Esophagus mucosa (tissue), 1 donor: Measurements from ENCODE around the gene FGL2. TPM values are rescaled to one million over a fixed set of nuclear protein-coding genes. Genes with fewer than 3 reads are reported as not detected.
A peak's percentile ranks its signal among the peaks of the same experiment; 100 is the strongest.
"Not testable (repeated sequence)": the region's sequence is repeated elsewhere in the genome, so short reads cannot be mapped to it uniquely, and the experiment has no call there.

ENCODE experiments used
- ATAC-seq: fragments of 200-7000 bp; cut with Tn5 transposase; one replicate; pipeline ENCODE4 v1.9.1; 2020
- total RNA-seq: library from RNA; stranded (reverse); gene quantifications from one replicate; pipeline ENCODE4 v1.2.4, GENCODE V29; 2023
- donor health status: DM: yes; HTN: yes; CAD: no.

FGL2 gene
- total RNA-seq, 1 donor from 2014 or later: 1.6 TPM

DNA sequence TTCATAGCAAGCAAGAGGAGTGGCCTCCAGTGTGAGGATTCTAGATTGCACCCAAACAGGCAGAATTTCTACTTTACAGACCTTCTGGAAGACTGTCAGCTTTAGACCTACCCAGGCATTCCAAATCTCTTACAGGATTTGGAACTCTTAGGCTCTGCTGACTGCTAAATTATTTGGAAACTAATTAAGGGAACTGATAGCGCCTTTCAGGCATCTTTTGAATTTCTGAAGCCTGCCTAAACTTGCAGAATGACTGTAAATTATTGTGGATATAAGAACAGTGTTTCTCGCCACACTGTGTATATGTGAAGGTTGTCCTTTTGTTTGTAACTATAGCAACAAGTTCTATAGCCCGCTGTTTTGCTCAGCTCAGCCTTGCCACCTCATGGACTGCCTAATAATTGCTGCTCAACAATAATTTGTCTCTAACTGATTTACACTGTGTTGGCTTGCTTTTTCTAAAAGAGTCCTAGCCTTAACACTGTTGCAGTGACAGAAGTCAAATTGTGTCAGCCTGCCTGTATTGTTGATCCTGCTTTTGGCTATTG is 44.6 kb downstream of the FGL2 start:
- peak; percentile 93 for ATAC-seq

DNA sequence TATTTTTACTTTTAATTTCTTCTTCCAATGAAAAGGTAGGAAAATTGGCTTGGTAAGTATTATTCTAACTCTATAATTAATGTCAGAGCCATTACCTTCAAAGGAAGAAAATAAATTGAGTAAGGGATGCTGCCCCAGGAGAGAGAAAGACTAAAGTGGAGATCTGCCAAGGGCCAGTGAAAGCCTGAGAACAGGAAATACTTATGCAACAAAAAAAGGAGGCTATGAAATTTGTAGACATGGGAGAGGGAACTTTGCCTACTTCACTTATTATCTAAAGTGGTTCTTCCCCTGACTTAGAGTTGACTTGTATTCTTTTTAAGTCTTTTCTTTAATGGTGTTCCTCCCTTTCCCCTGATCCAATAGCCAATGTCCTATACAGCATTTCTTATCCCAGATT is 47.4 kb downstream of the FGL2 start:
- ATAC-seq: not testable (repeated sequence)

Other genes starting within 250 kb of the FGL2 start
- gene SPDYE17, start 167.5 kb downstream of the FGL2 start, total RNA-seq: not detected
- gene SPDYE18, start 137.3 kb downstream of the FGL2 start, total RNA-seq: not detected
- gene CCDC146, start 77.2 kb downstream of the FGL2 start, total RNA-seq: 6.7 TPM
- 9.8 TPM for gene GSAP, start 216.5 kb upstream of the FGL2 start, total RNA-seq